GM19099 (cell line): ENCODE measurements around the gene MAML3.

Experiments used
- POLR2A ChIP-seq: IDR thresholded peaks from 3 replicates; pipeline ENCODE4 v1.6.1; 2011; ENCODE audit warnings: low read depth; ENCODE audit not compliant: insufficient read length; ENCODE audit errors: extremely low read depth

MAML3 gene

DNA sequence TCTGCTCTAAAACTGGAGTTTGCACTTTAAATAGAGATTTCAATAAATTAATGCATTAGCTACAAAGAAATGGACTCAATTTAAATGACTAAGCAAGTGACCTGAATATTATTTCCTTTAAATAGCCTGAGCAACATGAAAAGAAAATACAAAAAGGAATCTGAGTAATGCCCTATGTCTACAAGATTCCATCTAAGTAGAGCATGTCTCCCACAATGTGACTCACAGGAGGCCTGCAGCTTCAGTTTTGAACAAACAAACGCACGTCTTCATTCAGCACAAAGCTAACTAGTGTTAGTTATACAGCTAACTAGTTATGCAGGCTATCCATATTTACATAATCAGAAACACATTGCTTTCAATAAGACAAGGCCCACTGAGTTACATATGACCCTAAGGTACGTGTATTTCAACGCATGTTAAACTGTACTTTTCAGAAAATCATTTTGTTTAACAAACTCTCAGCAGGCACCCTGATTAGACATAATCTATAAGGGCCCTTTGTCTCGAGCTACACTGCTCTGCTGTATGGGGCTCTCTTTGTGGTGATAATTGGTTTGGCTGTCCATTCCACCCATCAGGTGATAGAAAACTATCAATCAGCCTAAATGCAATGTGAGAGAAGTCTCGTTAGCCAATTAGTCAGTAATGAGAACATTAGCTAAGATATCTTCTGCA, 116.5 kb downstream of the MAML3 start:
- no peak for TF ChIP-seq POLR2A

DNA sequence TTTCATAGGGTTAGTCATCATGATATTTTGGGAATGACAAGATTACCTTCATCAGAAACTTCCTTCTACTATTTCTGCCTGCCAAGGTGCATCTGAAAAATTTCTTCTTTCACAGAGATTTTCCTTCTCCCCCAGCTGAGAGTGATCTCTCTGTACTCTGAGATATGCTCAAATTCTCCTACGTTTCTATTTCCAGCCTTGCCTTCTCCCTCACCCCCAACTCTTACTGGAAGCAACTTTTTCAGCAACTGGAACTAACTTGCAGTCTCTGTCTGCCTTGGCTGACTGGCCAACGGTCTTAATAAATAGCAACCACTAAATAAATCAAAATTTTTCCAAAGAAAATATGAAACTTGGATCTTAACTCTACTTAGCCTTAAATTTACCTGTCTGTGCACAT, 122.3 kb downstream of the MAML3 start:
- no peak for TF ChIP-seq POLR2A

- TF ChIP-seq POLR2A = no peak
These were observed 122.9 kb downstream of the MAML3 start for GRCh38 chr4:140031061-140031460.

DNA sequence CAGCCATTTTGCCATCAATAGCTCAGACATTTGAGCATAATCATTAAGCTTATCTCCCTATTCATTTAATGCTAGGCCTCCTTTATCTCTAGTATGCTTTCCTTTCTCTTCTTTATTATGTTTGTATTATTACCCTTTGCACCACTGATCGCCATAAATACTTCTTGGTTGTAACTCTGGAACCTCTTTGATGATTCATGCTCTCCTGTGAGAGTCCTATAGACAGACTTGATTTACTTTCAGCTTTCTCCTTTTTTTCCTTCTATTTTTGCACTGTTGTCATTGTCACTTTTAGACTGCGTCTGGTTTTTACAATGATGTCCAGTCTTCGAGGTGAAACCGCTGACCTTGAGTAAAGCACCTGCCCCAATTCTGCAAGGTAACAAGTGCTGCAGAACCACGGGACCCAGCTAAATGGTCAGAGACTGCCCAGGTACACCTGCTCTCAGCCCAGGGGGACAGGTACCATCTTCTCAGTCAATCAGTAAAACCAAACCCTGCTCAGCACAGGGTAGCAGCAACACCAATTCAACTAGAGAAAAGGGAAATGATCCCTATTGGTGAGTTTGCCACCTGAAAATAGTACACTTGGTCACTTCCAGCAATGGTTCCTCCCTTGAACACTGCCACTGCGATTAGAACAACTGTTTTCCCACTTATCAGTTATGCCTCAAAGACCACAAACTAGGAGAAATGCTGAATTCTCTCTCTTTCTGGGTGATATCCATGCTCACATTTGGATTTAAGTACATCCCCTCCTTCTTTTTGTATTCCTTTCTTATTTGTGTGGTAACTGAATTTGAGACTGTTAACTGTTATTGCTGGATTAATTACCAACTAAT, 125.1 kb downstream of the MAML3 start:
- no peak for TF ChIP-seq POLR2A

DNA sequence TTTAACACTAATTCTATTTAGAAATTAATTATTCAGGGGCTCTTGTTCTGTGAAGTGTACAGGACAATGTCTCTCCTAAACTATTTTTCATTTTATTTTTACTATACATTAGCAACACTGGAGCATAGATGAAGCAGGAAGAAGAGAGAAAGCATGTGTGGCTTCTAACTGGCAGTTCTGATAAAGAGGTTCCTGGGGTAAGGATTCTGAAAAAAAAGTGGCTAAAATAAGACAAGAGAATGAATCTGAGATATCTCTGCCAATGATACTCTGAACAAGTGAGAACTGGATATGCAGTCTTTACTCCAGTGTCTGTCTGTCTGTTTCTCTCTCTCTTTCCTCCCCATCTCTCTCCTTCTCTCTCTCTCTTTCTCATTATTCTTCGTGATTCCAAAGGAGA, 125.9 kb downstream of the MAML3 start:
- no peak for TF ChIP-seq POLR2A

DNA sequence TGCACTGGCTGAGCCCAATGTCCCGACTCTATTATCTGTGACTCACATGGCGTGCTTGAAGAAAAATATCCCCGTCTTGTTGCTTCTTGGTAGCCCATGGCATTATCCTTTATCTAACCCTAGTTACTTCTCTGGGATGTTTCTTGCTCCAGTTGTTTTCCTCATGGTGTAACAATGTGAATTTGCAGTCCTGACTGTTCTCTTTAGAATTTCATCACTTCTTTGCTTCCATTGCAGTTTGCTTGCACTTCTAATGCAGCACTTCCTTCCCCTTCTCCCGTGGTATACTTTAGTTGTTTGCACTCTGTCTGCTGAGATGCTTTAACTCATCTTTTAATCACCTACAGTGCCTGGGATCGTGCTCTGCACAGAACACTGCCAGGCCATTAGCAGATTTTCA, 126.9 kb downstream of the MAML3 start:
- no peak for TF ChIP-seq POLR2A

DNA sequence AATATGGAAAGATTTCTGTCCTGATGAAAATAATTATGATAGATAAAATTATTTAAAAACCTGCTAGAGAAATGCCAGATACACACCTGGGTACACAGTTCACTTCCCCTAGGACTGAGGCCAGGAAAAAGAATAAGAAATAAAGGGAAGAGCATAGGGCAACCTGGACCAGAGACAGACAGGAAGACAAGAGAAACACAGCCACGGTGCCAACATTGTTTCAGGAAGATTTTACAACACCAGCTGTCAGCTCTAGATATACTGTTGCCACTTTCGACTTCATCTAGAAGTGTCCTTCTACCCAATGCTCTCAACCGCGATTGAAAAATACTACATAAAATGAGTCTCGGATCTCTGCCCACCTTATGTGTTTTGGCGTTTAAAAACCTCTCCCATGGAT, 128.5 kb downstream of the MAML3 start:
- no peak for TF ChIP-seq POLR2A

GRCh38 chr4:140020457-140021361, 133.3 kb downstream of the MAML3 start:
- no peak for TF ChIP-seq POLR2A

DNA sequence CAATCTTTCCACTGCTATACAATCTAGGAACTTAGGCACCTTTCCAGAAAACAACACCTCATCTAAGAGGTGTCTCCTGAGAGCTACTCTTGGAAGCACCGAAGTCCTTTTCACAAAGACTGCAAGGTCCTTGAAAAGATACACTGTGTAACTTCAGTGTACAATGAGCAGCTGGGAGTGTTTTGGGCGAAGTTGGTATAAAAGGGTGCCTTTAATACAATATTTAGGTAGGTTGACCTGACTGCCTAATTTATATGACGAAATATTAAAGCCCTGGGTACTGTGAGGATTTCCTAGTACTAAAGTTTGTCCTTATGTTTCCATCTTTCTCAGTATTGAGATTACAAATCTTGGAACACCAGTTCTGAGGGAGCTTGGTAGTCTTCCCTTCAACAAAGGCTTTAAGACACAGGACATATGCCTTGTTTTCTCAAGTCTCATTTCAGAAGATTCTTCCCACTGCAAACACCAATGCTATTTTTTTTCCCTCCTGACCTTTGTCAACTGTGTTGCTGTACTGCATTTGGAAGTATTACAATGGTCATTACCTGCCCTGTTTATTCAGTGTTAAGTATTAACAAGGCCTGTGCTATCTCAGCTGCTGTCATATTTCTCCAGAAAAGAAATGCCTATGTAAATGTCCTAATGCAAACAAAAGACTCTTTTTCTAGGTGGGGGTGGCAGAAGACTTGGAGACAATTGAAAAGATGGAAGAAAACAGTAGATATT, 134.2 kb downstream of the MAML3 start:
- no peak for TF ChIP-seq POLR2A

DNA sequence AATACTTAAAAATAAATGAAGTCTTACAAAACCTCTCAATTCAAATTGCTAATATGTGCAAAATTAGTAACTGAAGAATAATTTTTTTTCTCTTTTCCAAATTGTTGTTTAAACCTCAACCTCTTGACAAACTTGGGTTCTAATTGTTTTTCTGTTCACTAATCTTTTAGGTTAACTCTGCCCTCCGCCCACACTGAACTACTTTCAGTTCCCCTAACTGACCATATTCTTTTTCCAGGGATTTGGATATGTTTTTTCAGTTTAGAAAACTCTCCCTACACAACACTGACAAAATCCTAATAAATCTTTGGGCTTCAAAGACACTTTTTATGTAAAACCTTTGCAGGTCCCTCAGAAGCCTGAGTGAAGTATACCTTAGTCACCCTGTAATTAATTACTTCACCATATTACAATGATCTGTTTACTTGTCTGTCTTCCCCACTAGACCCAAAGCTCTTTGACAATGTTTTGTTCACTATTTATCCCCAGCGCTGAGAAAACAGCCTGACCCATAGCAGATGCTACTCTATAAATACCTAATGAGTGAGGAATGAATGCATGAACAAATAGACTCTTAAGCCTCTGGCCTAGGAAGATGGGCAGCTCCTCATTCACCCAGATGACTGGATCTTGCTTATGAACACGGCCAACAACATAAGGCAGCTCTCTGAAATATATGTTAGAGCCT, 134.9 kb downstream of the MAML3 start:
- no peak for TF ChIP-seq POLR2A

- TF ChIP-seq POLR2A = no peak
These were observed 139.7 kb downstream of the MAML3 start for GRCh38 chr4:140014284-140014683.

GRCh38 chr4:140012688-140013486, 141.1 kb downstream of the MAML3 start:
- TF ChIP-seq POLR2A = no peak

GRCh38 chr4:140005699-140006098, 148.3 kb downstream of the MAML3 start:
- no peak for TF ChIP-seq POLR2A

DNA sequence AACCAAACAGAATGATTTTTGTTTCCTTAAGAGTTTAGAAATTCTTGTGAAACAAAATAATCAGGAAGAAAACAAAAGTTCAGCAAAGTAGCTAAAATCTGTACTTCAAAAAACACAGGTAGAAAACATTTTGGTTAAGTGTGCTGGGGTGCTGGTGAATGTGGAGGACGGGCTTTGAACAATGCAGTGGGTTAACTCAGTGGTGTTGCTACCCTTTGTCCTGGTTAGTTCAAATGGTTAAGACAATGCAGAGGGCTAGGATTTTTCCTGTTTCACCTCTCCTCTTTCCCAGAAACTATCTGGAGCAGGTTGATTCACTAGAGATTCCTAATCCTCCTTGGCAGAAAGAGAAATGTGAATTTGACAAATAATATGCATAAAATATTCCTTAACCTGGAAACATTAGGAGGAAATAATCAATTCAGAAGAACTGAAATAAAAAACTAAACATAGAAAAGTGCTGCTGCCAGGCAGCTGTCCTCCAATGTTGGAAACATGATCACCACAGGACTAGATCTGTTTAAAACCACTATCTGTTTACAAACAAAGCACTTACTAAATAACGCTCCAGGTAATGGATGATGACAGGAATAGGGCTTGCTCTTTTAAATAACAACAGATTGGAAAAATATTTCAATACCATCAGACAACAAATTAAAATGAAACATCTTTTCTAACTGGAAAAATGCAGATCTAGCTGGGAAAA, 148.9 kb downstream of the MAML3 start:
- no peak for TF ChIP-seq POLR2A
